Activated naive CD4-positive, alpha-beta T cell (primary cell): ENCODE results near the gene CCSER1.
"Not testable (repeated sequence)": the region's sequence is repeated elsewhere in the genome, so short reads cannot be mapped to it uniquely, and the experiment has no call there.

ENCODE experiments used
- DNase-seq, 4 experiments: peaks; one replicate each; lab custom pipeline; 2025; lab: John Stamatoyannopoulos, UW

The CCSER1 gene

DNA sequence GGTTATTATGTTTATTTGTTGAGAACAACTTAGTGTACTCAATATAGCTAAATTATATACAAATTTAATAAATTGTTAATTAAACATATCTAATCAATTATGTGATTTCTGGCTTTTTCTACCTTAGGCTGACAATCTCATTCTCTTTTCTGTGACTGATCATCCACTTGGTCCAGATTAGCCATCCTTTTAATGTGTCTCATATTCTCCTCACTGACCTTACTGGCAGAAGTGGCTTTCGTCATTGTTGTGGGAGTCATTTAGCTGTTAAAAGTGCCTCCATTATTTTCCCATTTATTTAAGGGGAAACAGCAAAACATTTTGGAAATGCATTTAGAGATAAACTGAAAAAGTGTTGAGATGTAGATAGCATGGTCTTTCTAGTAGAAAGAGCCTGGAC, 172.2 kb downstream of the CCSER1 start:
- DNase-seq = no peak

DNA sequence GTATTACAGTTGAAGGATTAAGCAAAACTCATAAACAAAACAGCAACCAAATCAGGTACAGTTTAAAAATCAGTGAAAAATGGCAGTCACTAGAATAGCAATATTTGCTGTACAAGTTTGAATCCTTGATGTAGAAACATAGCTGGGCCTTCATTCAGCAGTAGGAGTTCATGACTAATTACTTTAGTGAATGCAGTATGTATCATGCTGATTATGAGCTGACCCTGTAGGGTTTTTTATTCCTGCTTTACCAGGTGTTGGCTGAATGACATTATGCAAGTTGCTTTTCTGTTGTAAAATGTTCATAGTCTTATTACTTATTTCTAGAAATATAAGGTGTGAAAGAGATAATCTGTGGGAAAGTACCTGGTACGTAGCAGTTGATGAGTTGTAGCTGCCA, 179.6 kb downstream of the CCSER1 start:
- DNase-seq = no peak

DNA sequence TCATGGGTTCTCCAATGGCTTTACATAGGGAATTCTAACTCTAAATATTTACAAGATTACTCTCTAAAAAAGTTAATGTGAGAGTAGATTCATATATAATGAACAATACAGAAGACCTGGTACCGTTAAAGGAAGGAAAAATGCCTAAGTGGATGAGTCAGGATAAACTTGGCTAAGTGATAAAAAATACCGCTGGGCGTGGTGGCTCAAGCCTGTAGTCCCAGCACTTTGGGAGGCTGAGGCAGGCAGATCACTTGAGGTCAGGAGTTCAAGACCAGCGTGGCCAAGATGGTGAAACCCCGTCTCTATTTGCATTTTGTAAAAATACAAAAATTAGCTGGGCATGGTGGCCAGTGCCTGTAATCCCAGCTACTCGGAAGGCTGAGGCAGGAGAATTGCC, 189.9 kb downstream of the CCSER1 start:
- DNase-seq = not testable (repeated sequence)

DNA sequence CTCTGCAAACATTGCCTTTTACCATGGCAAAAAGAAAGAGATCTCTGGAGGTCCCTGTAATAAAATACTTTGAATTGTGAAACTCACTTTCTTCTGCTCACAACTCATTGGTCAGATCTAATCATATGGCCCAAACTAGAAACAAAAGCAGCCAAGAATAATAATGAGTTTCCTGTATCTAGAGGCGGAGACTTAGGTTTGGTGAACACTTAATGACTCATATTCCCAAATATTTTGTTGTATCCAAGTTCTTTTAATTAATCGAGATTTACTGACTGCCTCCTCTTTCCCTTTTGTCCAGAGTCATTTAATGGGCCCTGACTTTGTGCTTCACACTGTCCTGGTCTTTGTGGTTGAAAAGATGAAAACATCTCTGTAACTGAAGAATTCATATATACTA, 190.6 kb downstream of the CCSER1 start:
- no peak for DNase-seq

DNA sequence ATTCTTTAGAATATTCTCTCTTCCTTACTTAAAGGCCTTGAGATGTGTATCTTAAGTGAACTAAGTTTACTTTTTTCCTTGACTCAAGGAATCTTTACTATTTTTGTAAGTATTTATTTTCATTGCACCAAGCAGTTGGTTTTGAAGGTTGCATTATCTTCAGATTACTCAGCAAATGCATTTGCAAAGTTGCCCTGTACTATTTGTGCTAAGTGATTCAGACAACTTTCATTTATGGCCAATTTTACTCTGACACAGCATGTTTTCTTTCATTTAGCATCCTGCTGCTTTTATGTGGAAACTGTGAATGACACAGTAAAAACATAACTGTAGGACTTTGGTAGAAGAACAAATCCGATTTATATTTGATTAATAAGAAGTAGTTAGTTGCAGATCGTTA, 191.0 kb downstream of the CCSER1 start:
- DNase-seq = no peak

DNA sequence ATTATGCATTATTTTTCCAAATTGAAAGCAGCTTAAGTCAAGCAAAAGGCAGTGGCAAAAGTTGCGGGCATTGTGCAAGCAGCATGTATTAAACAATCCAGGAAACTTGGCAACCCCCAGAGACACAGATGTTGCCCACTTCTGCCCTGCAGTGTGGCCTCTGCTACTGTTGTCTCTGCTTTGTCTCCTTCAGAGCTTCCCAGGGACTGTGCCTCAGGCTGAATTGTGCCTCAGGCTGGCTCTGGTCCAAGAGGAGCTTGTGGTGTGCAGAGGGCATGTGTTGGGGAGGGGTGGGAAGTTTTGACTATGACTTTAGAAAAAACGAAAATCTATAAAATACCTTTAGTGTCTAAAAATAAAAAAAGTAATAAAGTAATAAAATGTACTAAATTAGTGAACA, 201.4 kb downstream of the CCSER1 start:
- DNase-seq = no peak

DNA sequence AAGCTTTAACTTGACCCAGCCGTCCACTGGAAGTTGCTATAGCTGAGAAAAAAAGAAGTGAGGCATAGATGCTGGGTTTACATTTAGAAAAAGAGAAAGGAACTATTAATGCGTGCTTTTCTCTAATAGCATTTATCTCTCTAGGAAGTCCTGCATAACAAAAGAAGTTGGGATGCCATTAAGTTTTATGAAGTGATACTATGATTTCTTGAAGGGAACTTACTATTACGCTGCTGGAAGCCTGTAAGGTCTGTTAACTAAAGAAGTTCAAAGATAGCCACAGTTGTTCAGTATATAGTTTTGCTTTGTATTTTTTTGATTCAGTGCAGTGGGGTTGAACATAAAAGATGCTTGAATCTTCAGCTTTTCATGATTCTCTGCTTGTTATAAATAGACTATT, 203.4 kb downstream of the CCSER1 start:
- DNase-seq = no peak

DNA sequence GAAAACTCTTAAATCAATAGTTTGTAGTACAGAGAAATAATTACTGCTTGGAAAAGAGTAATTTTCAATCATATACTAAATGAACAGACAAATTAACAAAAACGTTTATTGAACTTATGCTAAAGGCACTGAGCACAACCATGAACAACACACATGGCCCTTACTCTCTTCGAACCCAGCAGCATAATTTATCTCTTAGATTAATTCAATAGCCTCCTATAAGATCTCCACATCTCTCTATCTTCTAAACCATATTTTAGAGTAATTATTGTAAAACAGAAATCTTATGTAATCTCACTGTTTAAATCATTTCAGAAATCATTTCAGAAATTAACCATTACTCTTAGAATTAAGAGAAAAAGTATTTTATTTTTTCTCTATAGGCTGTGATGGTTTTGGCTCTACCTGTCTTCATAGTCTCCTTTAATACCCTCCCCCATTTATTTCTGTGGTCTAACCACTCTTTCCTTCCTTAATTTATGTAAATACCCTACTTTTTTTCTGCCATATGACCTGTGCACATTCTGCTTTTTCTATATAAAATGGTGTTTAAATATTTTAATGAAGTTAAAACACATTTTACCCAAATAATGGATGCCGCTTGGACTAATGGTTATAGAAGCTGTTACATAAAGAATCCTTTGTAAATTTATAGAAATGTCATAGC, 218.5 kb downstream of the CCSER1 start:
- DNase-seq = no peak

DNA sequence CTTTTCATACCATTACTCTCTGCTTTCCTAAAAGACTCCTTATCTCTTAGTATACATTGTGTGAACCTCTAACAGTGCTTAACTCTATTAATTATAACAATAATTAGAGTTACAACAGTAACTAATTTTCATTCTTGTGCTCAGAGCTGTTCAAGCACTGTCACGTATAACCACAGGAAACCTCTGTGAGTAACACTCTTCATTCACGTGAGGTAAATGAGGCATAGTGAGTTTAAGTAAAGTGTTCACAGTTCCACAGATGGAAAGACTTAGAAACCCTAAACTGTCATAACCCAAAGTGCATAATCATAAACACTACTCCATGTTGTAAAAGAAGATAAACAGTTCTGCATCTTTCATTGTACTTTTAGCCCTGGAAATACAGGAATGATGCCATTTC, 222.4 kb downstream of the CCSER1 start:
- no peak for DNase-seq

DNA sequence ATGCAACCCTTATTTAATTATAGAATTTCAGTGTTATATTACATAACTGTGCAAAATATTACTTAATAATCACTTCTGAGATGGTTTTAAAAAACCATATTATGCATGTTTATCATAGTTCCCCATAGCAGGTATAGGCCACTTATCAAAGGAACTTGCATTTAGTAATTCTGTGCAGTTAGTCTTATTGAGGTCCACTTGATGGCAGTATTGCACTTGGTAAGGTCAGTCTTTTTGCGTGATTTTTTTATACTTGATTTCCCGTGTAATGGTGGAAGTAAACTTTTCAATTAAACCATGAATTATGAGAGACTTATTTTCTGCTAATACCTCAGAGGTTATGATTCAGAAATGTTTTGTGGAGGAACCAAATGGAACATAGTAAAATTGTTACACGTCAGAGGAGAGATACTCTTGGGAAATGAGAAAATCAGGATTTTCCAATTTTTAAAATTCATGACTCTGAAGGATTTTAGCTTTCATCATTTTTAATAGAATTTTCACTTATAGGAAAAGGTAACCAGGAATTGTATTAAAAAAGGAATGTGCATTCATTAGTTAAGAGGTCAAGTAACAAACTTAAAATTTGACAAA, 230.0 kb downstream of the CCSER1 start:
- DNase-seq = no peak

DNA sequence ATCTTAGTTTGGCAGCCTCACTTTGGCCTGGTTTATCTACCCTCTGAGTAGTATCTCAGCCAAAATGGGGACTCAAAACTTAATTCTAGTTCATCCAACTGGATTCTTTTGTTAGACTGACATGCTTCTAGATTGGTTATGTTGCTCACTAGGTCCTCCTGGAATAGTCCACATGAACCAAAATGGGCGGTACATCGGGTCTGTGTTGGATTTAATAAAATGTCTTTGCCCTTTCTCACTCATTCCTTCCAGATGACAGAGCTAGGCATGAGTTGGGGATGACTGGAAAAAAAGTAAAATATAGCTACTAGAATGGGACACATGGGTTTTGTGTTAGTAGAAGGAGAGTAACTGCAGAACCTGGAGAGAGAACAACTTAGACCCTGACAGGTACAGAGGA, 247.9 kb downstream of the CCSER1 start:
- no peak for DNase-seq

DNA sequence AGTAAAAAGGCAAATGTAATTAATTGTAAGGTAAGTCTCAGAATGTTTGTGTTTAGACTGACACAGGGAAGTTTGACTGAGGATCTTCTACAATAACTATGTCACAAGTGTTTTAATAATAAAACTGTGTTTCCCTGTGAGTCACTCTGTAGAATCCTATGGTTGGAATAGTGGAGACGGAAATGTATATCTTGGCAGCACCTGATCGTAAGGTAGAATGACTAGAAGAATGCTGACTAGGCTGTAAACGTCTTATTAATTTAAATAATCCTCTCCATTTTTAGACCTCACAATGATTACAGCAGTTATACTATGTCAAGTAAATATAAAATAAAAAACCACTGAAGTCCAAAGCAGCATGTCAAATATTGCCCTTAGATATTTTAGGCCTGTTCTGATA, 266.0 kb downstream of the CCSER1 start:
- DNase-seq = no peak

DNA sequence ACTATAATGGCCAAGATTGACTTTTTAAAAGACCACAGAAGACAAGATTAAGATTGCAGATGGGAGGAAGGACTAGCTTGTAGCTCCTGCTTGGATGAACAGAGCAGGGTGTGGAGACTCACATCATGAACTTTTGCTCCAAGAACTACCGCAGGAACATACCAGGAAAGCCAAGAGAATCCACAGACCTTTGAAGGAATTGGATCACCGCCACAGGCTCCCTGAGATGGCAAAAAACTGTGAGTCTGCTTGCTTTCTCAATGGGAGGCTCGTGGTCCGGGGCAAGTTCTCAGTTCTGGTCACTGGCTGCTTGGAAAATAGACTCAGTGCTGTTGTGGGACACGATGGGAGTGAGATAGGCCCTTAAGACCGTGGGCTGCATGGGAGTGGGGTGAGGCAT, 276.6 kb downstream of the CCSER1 start:
- DNase-seq = no peak

DNA sequence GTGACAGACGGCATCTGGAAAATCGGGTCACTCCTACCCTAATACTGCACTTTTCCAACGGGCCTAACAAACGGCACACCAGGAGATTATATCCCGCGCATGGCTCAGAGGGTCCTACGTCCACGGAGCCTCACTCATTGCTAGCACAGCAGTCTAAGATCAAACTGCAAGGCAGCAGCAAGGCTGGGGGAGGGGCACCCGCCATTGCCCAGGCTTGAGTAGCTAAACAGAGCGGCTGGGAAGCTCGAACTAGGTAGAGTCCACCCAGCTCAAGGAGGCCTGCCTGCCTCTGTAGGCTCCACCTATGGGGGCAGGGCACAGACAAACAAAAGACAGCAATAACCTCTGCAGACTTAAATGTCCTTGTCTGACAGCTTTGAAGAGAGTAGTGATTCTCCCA, 280.7 kb downstream of the CCSER1 start:
- not testable (repeated sequence) for DNase-seq

DNA sequence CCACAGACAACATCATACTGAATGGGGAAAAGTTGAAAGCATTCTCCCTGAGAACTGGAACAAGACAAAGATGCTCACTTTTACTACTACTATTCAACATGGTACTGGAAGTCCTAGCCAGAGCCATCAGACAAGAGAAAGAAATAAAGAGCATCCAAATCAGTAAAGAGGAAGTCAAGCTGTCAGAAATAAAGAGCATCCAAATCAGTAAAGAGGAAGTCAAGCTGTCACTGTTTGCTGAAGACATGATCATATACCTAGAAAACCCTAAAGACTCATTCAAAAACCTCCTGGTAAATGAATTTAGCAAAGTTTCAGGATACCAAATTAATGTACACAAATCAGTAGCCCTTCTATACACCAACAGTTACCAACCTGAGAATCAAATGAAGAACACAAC, 285.6 kb downstream of the CCSER1 start:
- not testable (repeated sequence) for DNase-seq

DNA sequence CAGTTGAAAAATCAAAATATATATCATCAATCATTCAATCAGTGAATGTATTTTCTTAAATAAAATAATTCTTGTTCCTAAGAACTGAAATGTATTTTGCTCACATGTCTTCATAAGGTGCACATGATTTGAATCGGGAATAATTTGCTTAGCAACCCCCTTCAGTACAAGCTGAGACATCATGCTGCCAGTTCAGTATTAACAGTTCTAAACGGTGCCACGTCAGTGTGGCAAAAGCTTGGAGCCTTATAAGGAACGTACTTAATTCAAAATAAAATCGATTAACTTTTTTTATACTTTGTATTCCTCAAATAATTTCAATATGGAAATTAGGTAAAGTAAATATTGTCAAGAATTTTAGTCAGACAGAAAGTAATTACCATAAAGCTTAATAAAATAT, 287.9 kb downstream of the CCSER1 start:
- DNase-seq = no peak

DNA sequence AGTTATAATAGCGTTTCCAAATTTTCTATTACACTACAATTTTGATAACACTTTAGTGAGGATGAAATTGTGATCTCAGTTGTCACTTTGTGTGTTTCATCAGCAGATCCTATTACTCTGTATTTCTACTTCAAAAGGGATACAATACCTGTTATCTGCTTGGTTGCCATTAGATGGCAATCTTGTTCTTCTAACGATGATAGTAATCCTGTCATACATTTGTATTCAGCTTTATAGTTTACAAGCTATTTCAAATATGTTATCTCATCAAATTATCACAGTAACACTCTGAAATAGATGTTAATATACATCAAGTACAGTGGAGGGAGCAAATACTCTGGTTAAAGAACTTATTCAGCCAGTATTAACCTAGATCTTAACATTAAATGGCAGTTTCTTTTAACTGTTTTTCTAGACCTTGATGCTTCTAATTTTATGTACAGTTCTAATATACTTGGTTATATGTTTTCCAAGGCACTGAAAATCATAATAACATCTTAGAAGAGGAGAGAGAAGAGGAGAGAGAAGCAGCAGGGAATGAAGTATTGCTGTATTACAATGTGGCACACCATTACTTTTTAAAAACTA, 292.0 kb downstream of the CCSER1 start:
- DNase-seq = no peak

DNA sequence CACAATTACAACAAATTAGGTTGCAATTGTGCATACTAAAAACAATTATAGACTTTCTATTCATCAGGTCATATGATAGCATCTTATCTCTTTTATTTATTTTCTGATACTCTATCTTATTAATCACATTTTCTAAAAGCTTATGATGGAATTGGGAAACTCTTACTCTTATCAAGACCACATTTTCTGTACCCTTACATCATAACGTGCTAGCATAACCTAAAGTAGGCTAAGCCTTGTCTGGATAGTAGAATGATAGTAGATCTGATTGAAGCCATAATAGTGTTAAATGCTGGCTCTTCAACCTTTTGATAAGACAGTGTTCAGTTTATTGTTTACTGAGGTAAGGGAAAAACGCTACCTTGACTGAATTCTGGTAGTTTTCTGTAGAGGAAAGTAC, 294.0 kb downstream of the CCSER1 start:
- DNase-seq = no peak

DNA sequence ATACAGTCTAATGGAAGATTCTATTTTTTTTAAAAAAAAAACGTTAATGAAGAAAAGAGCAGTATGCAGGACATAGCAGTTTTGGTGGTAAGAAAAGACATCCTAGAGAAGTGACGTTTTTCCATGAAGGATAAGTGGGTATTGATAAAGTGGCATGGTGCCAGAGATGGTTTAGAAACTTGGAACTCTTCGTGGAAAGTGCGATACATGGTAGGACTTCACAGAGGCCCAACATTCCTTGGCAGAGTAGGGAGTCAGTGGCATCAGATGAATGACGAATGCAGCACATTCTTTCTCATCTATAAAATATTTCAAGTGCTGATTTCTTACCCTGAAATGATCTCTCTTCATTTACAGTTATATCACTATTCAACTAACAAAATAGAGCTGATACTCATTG, 298.7 kb downstream of the CCSER1 start:
- no peak for DNase-seq

DNA sequence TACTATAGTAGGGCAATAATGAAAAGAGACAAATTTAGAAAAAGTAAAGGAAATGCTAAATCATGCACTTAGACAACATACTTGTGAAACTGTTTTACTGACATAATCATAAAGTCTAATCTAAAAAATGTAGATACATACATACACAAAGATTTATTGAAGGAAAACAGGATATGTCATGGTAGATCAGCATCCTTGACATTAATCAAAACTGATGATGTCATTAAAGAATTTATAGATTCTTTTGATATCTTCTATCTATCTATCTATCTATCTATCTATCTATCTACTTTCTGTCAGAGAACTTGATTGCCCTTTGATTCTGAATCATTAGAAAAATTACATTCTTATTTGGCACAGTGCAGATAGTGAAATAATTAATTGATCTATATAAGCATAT, 311.3 kb downstream of the CCSER1 start:
- no peak for DNase-seq

DNA sequence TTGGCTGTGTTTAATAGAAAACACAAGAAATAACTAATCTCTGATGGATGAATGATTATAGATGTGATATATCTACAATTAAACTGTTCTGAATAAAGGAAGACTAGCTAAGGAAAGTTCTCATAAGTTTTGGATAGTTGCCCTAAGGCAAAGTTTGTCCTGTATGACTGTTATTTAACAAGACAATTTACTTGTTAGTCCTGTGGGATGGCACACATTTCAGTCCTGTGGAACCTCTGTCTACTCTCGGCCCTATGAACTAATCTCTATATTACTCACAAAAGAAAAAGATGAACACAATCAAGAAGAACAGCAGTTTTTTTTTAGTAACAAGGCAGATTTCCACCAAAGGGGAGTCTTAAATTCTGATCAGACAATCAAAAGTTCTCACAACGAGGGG, 314.6 kb downstream of the CCSER1 start:
- no peak for DNase-seq

DNA sequence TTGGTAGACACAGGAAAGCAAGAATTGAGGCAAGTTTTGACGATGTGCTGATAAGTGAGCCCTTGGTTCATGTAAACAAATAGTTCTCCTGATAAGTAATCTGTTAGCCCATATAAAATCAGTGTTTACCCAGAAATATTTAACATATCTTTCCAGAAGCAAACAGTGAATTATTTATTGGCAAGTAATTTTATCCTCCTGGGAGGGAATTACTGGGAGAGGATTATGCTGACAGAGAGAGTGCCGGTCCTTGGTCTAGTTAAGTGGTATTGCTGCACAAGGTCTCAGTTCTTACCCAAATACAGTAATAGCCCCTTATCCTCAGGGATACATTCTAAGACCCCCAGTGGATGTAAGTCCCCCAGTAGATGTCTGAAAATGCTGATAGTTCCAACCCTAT, 315.4 kb downstream of the CCSER1 start:
- no peak for DNase-seq

DNA sequence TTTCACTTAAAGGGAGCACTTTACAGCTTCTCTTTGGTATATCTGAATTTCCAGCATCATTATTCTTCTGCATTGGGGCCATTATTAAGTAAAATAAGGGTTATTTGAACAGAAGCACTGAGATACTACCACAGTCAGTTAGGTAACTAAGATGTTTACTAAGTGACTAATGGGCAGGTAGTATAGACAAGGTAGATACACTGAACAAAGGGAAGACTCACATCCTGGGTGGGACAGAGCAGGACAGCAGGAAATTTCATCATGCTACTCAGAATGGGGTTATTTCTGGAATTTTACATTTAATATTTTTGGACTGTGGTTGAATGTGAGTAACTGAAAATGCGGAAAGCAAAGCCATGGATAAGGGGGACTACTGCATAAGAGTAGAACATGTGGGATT, 316.0 kb downstream of the CCSER1 start:
- DNase-seq = no peak

DNA sequence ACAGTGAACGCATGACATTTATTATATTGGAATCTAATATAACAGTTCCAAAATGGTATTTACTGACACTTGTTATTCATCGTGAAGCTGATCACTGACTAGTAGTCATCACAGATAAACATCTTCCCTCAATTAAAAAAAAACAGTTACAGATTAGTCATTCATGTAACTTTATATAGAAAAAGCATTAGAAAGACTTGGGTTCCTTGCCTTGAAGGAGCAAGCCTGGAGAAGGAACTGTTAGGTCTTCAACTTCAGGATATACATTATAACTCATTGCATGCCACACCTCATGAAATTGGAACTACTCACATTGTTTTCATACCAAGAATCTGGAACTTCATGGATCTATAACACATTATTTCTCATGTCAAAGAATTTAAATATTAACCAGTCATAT, 317.7 kb downstream of the CCSER1 start:
- no peak for DNase-seq
